ENCODE results near the gene ALPI. TPM values are rescaled to one million over a fixed set of nuclear protein-coding genes. Genes with fewer than 3 reads are reported as not detected.

Gene ALPI
- total RNA-seq, 1 experiment from 2014 or later = not detected

- DNase-seq (ENCODE audit: low read depth, low spot score) (no peak), ATAC-seq (no peak)
- no peaks in the 10 kb centered on the region for H3K9me3 ChIP-seq (ENCODE audit: control insufficient read depth in 1 of 2, insufficient read depth in 1 of 2, low read depth in 1 of 2, low read length in 2 of 2)
- H3K36me3 ChIP-seq (ENCODE audit: control insufficient read depth in 1 of 2, insufficient read depth in 2 of 2, low read length in 2 of 2) = no peaks in the 10 kb centered on the region
- H3K4me2 ChIP-seq (ENCODE audit: low read length) = no peak overlapping the region
- H3K9me2 ChIP-seq (ENCODE audit: insufficient read depth) = no peaks in the 10 kb centered on the region
- H3K9ac ChIP-seq (ENCODE audit: low read length) = no peak overlapping the region
- ChIA-PET RAD21 (ENCODE audit: low non-redundant PET in 1 of 2, low total read pairs in 2 of 2, uncharacterized antibody in 2 of 2, unreplicated experiment in 2 of 2) (no interaction called here), CTCF (no interaction called here), POLR2A (no interaction called here)
- H4K20me1 ChIP-seq (ENCODE audit: insufficient read depth) = no peaks in the 10 kb centered on the region
- no peak overlapping the region for H3K4me3 ChIP-seq (replicated peaks in 1 of 2; ENCODE audit: low read depth in 1 of 2, low read length in 2 of 2)
- no peaks in the 10 kb centered on the region; the same call in 1 of the 2 replicates for H3K27me3 ChIP-seq (ENCODE audit: insufficient read depth, low read length)
- H3K79me2 ChIP-seq (ENCODE audit: insufficient read depth, low read length) = no peaks in the 10 kb centered on the region
- no peak overlapping the region for H2AFZ ChIP-seq (ENCODE audit: low read depth, low read length, poor library complexity, severe bottlenecking)
- H3K27ac ChIP-seq (ENCODE audit: low read depth, low read length) = no peak overlapping the region
- H3K4me1 ChIP-seq (ENCODE audit: control insufficient read depth in 1 of 2, insufficient read depth in 2 of 2, low read length in 2 of 2) = no peaks in the 10 kb centered on the region
- BruUV-seq (replicated peaks) = no TSS peak
- TF ChIP-seq CTCF (IDR thresholded peaks at IDR 0.05 in 2 of 3, conservative IDR thresholded peaks at IDR 0.05 in 1 of 3; ENCODE audit: borderline replicate concordance in 1 of 3, insufficient read depth in 1 of 3, low read depth in 2 of 3, low read length in 2 of 3) (no peak), EZH2 (IDR thresholded peaks at IDR 0.05) (no peak), ZBTB33 (IDR thresholded peaks at IDR 0.05; ENCODE audit: extremely low read depth, insufficient replicate concordance, low read length) (no peak), ZNF274 (IDR thresholded peaks at IDR 0.05; ENCODE audit: low read depth, low read length) (no peak), TCF7L2 (IDR thresholded peaks at IDR 0.05; ENCODE audit: borderline replicate concordance, extremely low read depth, insufficient read depth, insufficient read length) (no peak), SIN3A (IDR thresholded peaks at IDR 0.05; ENCODE audit: low read depth) (no peak), SRF (IDR thresholded peaks at IDR 0.05; ENCODE audit: low read depth) (no peak), SP1 (IDR thresholded peaks at IDR 0.05; ENCODE audit: low read depth) (no peak), MAX (IDR thresholded peaks at IDR 0.05) (no peak)
- intact Hi-C loops (cut with micrococcal nuclease) = no loop called here
Measured at GRCh38 chr2:232460171-232460570, 4.2 kb downstream of the ALPI start.

Data from HCT116 (cell line).